ENCODE data around the gene OST4. TPM values are rescaled to one million over a fixed set of nuclear protein-coding genes. Genes with fewer than 3 reads are reported as not detected.

OST4 gene
- total RNA-seq, 1 experiment from 2014 or later, result 257 TPM

GRCh38 chr2:27060323-27060722 is 11.1 kb downstream of the OST4 start:
- Mint-ChIP-seq H3K4me3 (ENCODE audit: unreplicated experiment) (no peak overlapping the region), H3K27me3 (ENCODE audit: insufficient read depth, unreplicated experiment) (no peaks in the 10 kb centered on the region), H3K9me3 (ENCODE audit: unreplicated experiment) (no peaks in the 10 kb centered on the region), H3K27ac (ENCODE audit: low read depth, unreplicated experiment) (no peak overlapping the region), H3K36me3 (ENCODE audit: insufficient read depth, unreplicated experiment) (peaks cover 54% of the 10 kb centered on the region), H3K4me1 (ENCODE audit: insufficient read depth, unreplicated experiment) (no peaks in the 10 kb centered on the region)
- ChIA-PET POLR2A (interaction anchor here (1.1 to 15.2 kb wide), 3 partner anchors 8 to 84 kb away, joined by 3 to 175 read pairs (median 3); partner anchors contain the start of genes AGBL5 and OST4), CTCF (no interaction called here)
- no peak for TF ChIP-seq CTCF (IDR thresholded peaks at IDR 0.05; ENCODE audit: unreplicated experiment)
- no TSS peak for BruUV-seq (replicated peaks)
- intact Hi-C loops (cut with micrococcal nuclease), result no loop called here
- DNase-seq (ENCODE audit: unreplicated experiment), result no peak

GRCh38 chr2:27059141-27059820 is 12.2 kb downstream of the OST4 start:
- intact Hi-C loops (cut with micrococcal nuclease), result no loop called here
- H3K4me1 Mint-ChIP-seq (ENCODE audit: insufficient read depth, unreplicated experiment), result no peaks in the 10 kb centered on the region
- H3K27ac Mint-ChIP-seq (ENCODE audit: low read depth, unreplicated experiment), result no peak overlapping the region
- H3K4me3 Mint-ChIP-seq (ENCODE audit: unreplicated experiment), result no peak overlapping the region
- POLR2A ChIA-PET, result interaction anchor here (0.6 to 15.2 kb wide), 3 partner anchors 7 to 1418 kb away, joined by 3 to 175 read pairs (median 3); partner anchors contain the start of gene AGBL5
- BruUV-seq (replicated peaks), result no TSS peak
- no peak for TF ChIP-seq CTCF (IDR thresholded peaks at IDR 0.05; ENCODE audit: unreplicated experiment)
- no peaks in the 10 kb centered on the region for H3K27me3 Mint-ChIP-seq (ENCODE audit: insufficient read depth, unreplicated experiment)
- no peak for DNase-seq (ENCODE audit: unreplicated experiment)
- H3K36me3 Mint-ChIP-seq (ENCODE audit: insufficient read depth, unreplicated experiment), result peaks cover 56% of the 10 kb centered on the region
- no peaks in the 10 kb centered on the region for H3K9me3 Mint-ChIP-seq (ENCODE audit: unreplicated experiment)
- CTCF ChIA-PET, result interaction anchor here (1.3 kb wide), 1 partner anchor 42 kb away, joined by 6 read pairs; no protein-coding TSS in a partner anchor

GRCh38 chr2:27058210-27058609 is 13.2 kb downstream of the OST4 start:
- TF ChIP-seq CTCF (IDR thresholded peaks at IDR 0.05; ENCODE audit: unreplicated experiment), result no peak
- H3K36me3 Mint-ChIP-seq (ENCODE audit: insufficient read depth, unreplicated experiment), result peaks cover 48% of the 10 kb centered on the region
- POLR2A ChIA-PET, result interaction anchor here (1.0 kb wide), 1 partner anchor 12 kb away, joined by 3 read pairs; no protein-coding TSS in a partner anchor
- intact Hi-C loops (cut with micrococcal nuclease), result no loop called here
- H3K27me3 Mint-ChIP-seq (ENCODE audit: insufficient read depth, unreplicated experiment), result no peaks in the 10 kb centered on the region
- no peak for DNase-seq (ENCODE audit: unreplicated experiment)
- H3K9me3 Mint-ChIP-seq (ENCODE audit: unreplicated experiment), result no peaks in the 10 kb centered on the region
- BruUV-seq (replicated peaks), result no TSS peak
- H3K4me1 Mint-ChIP-seq (ENCODE audit: insufficient read depth, unreplicated experiment), result no peaks in the 10 kb centered on the region
- no peak overlapping the region for H3K4me3 Mint-ChIP-seq (ENCODE audit: unreplicated experiment)
- H3K27ac Mint-ChIP-seq (ENCODE audit: low read depth, unreplicated experiment), result no peak overlapping the region
- CTCF ChIA-PET, result interaction anchor here (1.3 kb wide), 1 partner anchor 41 kb away, joined by 6 read pairs; no protein-coding TSS in a partner anchor

- peaks cover 40% of the 10 kb centered on the region for H3K36me3 Mint-ChIP-seq (ENCODE audit: insufficient read depth, unreplicated experiment)
- ChIA-PET CTCF (no interaction called here), POLR2A (interaction anchor here (1.3 to 9.2 kb wide), 2 partner anchors 10 to 156 kb away, joined by 3 to 175 read pairs; partner anchors contain the start of gene OST4)
- no peaks in the 10 kb centered on the region for H3K4me1 Mint-ChIP-seq (ENCODE audit: insufficient read depth, unreplicated experiment)
- no peak for DNase-seq (ENCODE audit: unreplicated experiment)
- intact Hi-C loops (cut with micrococcal nuclease), result no loop called here
- no TSS peak for BruUV-seq (replicated peaks)
- TF ChIP-seq CTCF (IDR thresholded peaks at IDR 0.05; ENCODE audit: unreplicated experiment), result no peak
- H3K4me3 Mint-ChIP-seq (ENCODE audit: unreplicated experiment), result no peak overlapping the region
- no peaks in the 10 kb centered on the region for H3K9me3 Mint-ChIP-seq (ENCODE audit: unreplicated experiment)
- no peak overlapping the region for H3K27ac Mint-ChIP-seq (ENCODE audit: low read depth, unreplicated experiment)
- H3K27me3 Mint-ChIP-seq (ENCODE audit: insufficient read depth, unreplicated experiment), result no peaks in the 10 kb centered on the region
Measured at GRCh38 chr2:27057184-27057583, 14.3 kb downstream of the OST4 start.

All from MCF 10A (cell line).